HepG2 (cell line): Measurements from ENCODE around the gene NOP9. TPM values are rescaled to one million over a fixed set of nuclear protein-coding genes. Genes with fewer than 3 reads are reported as not detected.

Experiments
- CREM ChIP-seq, 2 experiments: sonication (generic) in 1 of 2; formaldehyde crosslinking in 1 of 2; IDR thresholded peaks; 2 replicates each; pipeline versions ENCODE4 v1.4.0 to v1.6.1; 2016 to 2020; ENCODE audit warnings: antibody characterized with exemption in 1 of 2, mild to moderate bottlenecking in 1 of 2, missing genetic modification reagents in 1 of 2
- DMAP1 ChIP-seq: IDR thresholded peaks from 2 replicates; pipeline ENCODE4 v1.6.1; 2016
- HOXA3 ChIP-seq: sonication (generic); formaldehyde crosslinking; IDR thresholded peaks from 2 replicates; pipeline ENCODE4 v1.5.0; 2020; ENCODE audit warnings: missing genetic modification reagents
- KLF12 ChIP-seq: sonication (generic); formaldehyde crosslinking; IDR thresholded peaks from 2 replicates; pipeline ENCODE4 v1.4.0; 2020; ENCODE audit warnings: missing genetic modification reagents, borderline replicate concordance
- RAD51 ChIP-seq: fragments of 450-650 bp; IDR thresholded peaks from 2 replicates; pipeline ENCODE4 v1.6.1; 2016; ENCODE audit warnings: borderline replicate concordance
- SAFB2 ChIP-seq: sonication (generic); formaldehyde crosslinking; IDR thresholded peaks from 2 replicates; pipeline ENCODE4 v1.5.1; 2020; ENCODE audit warnings: missing genetic modification reagents, low read depth, mild to moderate bottlenecking, borderline replicate concordance
- SOX5 ChIP-seq: IDR thresholded peaks from 2 replicates; pipeline ENCODE4 v1.6.1; 2016; ENCODE audit warnings: borderline replicate concordance
- TOE1 ChIP-seq: sonication (generic); formaldehyde crosslinking; IDR thresholded peaks from 2 replicates; pipeline ENCODE4 v1.4.0; 2020; ENCODE audit warnings: mild to moderate bottlenecking, missing genetic modification reagents
- ZNF264 ChIP-seq: sonication (generic); formaldehyde crosslinking; IDR thresholded peaks from 2 replicates; pipeline ENCODE4 v1.4.0; 2020; ENCODE audit warnings: missing genetic modification reagents
- polyA plus RNA-seq, 8 experiments: library from polyadenylated mRNA; depleted of rRNA in 3 of 8; stranded (reverse) in 7 of 8; unstranded in 1 of 8; fragments of >200 nt; fragmentation: Illumina TruSeq in 4 of 8; extraction: Trizol in 4 of 8; gene quantifications; 2 replicates each; pipeline versions ENCODE4 v1.2.1 to v1.2.3, GENCODE V29; 2011 to 2016; ENCODE audit warnings: low read depth in 4 of 8, missing spikeins in 1 of 8, mixed read lengths in 1 of 8; ENCODE audit not compliant: insufficient read depth in 1 of 8
- total RNA-seq, 5 experiments: library from RNA; depleted of rRNA; stranded (reverse); fragments of >200 nt; fragmentation: Illumina TruSeq; extraction: Trizol; gene quantifications; 2 replicates each; pipeline ENCODE4 v1.2.3, GENCODE V29; 2016; ENCODE audit warnings: low read depth in 1 of 5
- TF ChIP-seq, protein P1 (sequence below), 2 experiments: fragments of 450-650 bp in 1 of 2; sonication (generic) in 1 of 2; formaldehyde crosslinking in 1 of 2; IDR thresholded peaks; 2 replicates each; pipeline versions ENCODE4 v1.6.1 to v1.8.0; 2016 to 2022; ENCODE audit warnings: antibody characterized with exemption in 1 of 2, mild to moderate bottlenecking in 1 of 2, missing genetic modification reagents in 1 of 2
- TF ChIP-seq, protein P2 (sequence below): IDR thresholded peaks from 2 replicates; pipeline ENCODE4 v1.6.1; 2016; ENCODE audit warnings: missing compliant biosample characterization, missing genetic modification reagents, borderline replicate concordance

NOP9 gene
- total and polyA plus RNA-seq, 2 of the 13 experiments (the other 11 are each of a cell fraction or from before 2014, with no cell fraction given): 24.5 to 61.6 TPM

DNA sequence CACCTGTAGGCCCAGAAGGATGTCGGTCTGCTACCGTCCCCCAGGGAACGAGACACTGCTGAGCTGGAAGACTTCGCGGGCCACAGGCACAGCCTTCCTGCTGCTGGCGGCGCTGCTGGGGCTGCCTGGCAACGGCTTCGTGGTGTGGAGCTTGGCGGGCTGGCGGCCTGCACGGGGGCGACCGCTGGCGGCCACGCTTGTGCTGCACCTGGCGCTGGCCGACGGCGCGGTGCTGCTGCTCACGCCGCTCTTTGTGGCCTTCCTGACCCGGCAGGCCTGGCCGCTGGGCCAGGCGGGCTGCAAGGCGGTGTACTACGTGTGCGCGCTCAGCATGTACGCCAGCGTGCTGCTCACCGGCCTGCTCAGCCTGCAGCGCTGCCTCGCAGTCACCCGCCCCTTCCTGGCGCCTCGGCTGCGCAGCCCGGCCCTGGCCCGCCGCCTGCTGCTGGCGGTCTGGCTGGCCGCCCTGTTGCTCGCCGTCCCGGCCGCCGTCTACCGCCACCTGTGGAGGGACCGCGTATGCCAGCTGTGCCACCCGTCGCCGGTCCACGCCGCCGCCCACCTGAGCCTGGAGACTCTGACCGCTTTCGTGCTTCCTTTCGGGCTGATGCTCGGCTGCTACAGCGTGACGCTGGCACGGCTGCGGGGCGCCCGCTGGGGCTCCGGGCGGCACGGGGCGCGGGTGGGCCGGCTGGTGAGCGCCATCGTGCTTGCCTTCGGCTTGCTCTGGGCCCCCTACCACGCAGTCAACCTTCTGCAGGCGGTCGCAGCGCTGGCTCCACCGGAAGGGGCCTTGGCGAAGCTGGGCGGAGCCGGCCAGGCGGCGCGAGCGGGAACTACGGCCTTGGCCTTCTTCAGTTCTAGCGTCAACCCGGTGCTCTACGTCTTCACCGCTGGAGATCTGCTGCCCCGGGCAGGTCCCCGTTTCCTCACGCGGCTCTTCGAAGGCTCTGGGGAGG, 11.3 kb downstream of the NOP9 start, which contains the start of gene LTB4R (continued):
- TF ChIP-seq, protein P1, sequence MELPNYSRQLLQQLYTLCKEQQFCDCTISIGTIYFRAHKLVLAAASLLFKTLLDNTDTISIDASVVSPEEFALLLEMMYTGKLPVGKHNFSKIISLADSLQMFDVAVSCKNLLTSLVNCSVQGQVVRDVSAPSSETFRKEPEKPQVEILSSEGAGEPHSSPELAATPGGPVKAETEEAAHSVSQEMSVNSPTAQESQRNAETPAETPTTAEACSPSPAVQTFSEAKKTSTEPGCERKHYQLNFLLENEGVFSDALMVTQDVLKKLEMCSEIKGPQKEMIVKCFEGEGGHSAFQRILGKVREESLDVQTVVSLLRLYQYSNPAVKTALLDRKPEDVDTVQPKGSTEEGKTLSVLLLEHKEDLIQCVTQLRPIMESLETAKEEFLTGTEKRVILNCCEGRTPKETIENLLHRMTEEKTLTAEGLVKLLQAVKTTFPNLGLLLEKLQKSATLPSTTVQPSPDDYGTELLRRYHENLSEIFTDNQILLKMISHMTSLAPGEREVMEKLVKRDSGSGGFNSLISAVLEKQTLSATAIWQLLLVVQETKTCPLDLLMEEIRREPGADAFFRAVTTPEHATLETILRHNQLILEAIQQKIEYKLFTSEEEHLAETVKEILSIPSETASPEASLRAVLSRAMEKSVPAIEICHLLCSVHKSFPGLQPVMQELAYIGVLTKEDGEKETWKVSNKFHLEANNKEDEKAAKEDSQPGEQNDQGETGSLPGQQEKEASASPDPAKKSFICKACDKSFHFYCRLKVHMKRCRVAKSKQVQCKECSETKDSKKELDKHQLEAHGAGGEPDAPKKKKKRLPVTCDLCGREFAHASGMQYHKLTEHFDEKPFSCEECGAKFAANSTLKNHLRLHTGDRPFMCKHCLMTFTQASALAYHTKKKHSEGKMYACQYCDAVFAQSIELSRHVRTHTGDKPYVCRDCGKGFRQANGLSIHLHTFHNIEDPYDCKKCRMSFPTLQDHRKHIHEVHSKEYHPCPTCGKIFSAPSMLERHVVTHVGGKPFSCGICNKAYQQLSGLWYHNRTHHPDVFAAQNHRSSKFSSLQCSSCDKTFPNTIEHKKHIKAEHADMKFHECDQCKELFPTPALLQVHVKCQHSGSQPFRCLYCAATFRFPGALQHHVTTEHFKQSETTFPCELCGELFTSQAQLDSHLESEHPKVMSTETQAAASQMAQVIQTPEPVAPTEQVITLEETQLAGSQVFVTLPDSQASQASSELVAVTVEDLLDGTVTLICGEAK (IDR thresholded peaks at IDR 0.05): no peak
- TF ChIP-seq, protein P1 (CRISPR knock-in tag; IDR thresholded peaks at IDR 0.05): no peak
- TF ChIP-seq KLF12: no peak
- TF ChIP-seq TOE1: no peak
- no peak for TF ChIP-seq DMAP1 (CRISPR knock-in tag)
- no peak for TF ChIP-seq ZNF264 (CRISPR knock-in tag)
- no peak for TF ChIP-seq SOX5
- TF ChIP-seq SAFB2: 0 out of 2 replicates have a peak, but pooled peaks have one; percentile 68
- TF ChIP-seq, protein P2, sequence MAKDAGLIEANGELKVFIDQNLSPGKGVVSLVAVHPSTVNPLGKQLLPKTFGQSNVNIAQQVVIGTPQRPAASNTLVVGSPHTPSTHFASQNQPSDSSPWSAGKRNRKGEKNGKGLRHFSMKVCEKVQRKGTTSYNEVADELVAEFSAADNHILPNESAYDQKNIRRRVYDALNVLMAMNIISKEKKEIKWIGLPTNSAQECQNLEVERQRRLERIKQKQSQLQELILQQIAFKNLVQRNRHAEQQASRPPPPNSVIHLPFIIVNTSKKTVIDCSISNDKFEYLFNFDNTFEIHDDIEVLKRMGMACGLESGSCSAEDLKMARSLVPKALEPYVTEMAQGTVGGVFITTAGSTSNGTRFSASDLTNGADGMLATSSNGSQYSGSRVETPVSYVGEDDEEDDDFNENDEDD (CRISPR knock-in tag): no peak
- peak; percentile 33 for TF ChIP-seq HOXA3 (CRISPR knock-in tag)
- no peak for TF ChIP-seq CREM (IDR thresholded peaks at IDR 0.05)
- TF ChIP-seq CREM (CRISPR knock-in tag; IDR thresholded peaks at IDR 0.05): peak; percentile 39; the same call in 1 of the 2 replicates
- no peak for TF ChIP-seq RAD51
